Spinal cord (tissue), 10 donors: ENCODE measurements around the gene LMNA. TPM values are rescaled to one million over a fixed set of nuclear protein-coding genes. Genes with fewer than 3 reads are reported as not detected.
A peak's percentile ranks its signal among the peaks of the same experiment; 100 is the strongest.

Source experiments
- DNase-seq, 6 donors: peaks; one replicate each; pipeline versions ENCODE4 v3.0.0 to v3.0.0-alpha.2; 2013 to 2015; ENCODE audit warnings: low spot score in 6 of 6, low read depth in 4 of 6
- H3K27ac ChIP-seq: one replicate; pipeline ENCODE4 v1.5.1; 2013; ENCODE audit warnings: low read depth, low read length, control low read depth
- H3K27me3 ChIP-seq: one replicate; pipeline ENCODE4 v1.6.1; 2013; ENCODE audit warnings: low read length; ENCODE audit not compliant: control insufficient read depth, insufficient read depth
- H3K36me3 ChIP-seq: one replicate; pipeline ENCODE4 v1.6.1; 2013; ENCODE audit warnings: low read length; ENCODE audit not compliant: control insufficient read depth, insufficient read depth
- H3K4me1 ChIP-seq: one replicate; pipeline ENCODE4 v1.6.1; 2013; ENCODE audit warnings: low read length; ENCODE audit not compliant: control insufficient read depth, insufficient read depth
- H3K4me3 ChIP-seq: one replicate; pipeline ENCODE4 v1.5.1; 2013; ENCODE audit warnings: low read depth, low read length, control low read depth
- H3K9me3 ChIP-seq: one replicate; pipeline ENCODE4 v1.6.1; 2013; ENCODE audit warnings: low read length; ENCODE audit not compliant: control insufficient read depth, insufficient read depth
- WGBS: methylation state at CpG from one replicate; pipeline ENCODE4 v1.1.5; 2013; ENCODE audit warnings: missing lambda C conversion rate; ENCODE audit not compliant: insufficient coverage; 5-methylcytosine and 5-hydroxymethylcytosine counted together
- polyA plus RNA-seq, 2 donors: library from polyadenylated mRNA; unstranded; fragments of 120-200 nt; gene quantifications; one replicate each; pipeline ENCODE4 v1.2.1, GENCODE V29; 2013; ENCODE audit not compliant: insufficient read length in 2 of 2
- total RNA-seq, 2 donors: library from RNA; depleted of rRNA in 1 of 2; stranded (reverse); fragments of 120-200 nt in 1 of 2; fragments of >200 nt in 1 of 2; gene quantifications; one replicate each; pipeline versions ENCODE4 v1.2.3 to v1.2.4, GENCODE V29; 2013 to 2014
- donor health status: healthy.

LMNA gene
- total and polyA plus RNA-seq, 4 donors: 52.1 to 138 (median 85.9) TPM

GRCh38 chr1:156146020-156146768 lies 31.7 kb downstream of the LMNA start:
- Histone ChIP-seq H3K27me3 (peaks cover 10% of the 10 kb centered on the region), H3K36me3 (peaks cover 3% of the 10 kb centered on the region), H3K27ac (peak overlapping the region; percentile 79), H3K4me3 (peak overlapping the region; percentile 6), H3K4me1 (peaks cover 59% of the 10 kb centered on the region), H3K9me3 (no peaks in the 10 kb centered on the region)
- DNase-seq: peak in 2 of 6 donors; percentile 88 to 91
- WGBS: 7% methylated on average over 8 of the region's 13 CpGs

GRCh38 chr1:156146769-156147405 lies 32.4 kb downstream of the LMNA start:
- Histone ChIP-seq H3K9me3 (no peaks in the 10 kb centered on the region), H3K4me3 (peak overlapping the region; percentile 6), H3K27me3 (peaks cover 10% of the 10 kb centered on the region), H3K27ac (peak overlapping the region; percentile 79), H3K4me1 (peaks cover 56% of the 10 kb centered on the region), H3K36me3 (no peaks in the 10 kb centered on the region)
- WGBS: 13% methylated on average over 5 of the region's 9 CpGs
- DNase-seq: peak in 2 of 6 donors; percentile 80 to 87

- Histone ChIP-seq H3K27me3 (peaks cover 10% of the 10 kb centered on the region), H3K4me1 (peaks cover 61% of the 10 kb centered on the region), H3K36me3 (no peaks in the 10 kb centered on the region), H3K4me3 (no peak overlapping the region), H3K27ac (no peak overlapping the region), H3K9me3 (no peaks in the 10 kb centered on the region)
- no peak for DNase-seq
- no CpG with 5 or more reads among the region's 6 CpGs for WGBS
Observed at GRCh38 chr1:156148216-156148615, 33.7 kb downstream of the LMNA start.

- DNase-seq: peak in 2 of 6 donors; percentile 82 to 95
- Histone ChIP-seq H3K4me3 (peak overlapping the region; percentile 0), H3K36me3 (peaks cover 10% of the 10 kb centered on the region), H3K4me1 (peaks cover 61% of the 10 kb centered on the region), H3K9me3 (no peaks in the 10 kb centered on the region), H3K27me3 (peaks cover 10% of the 10 kb centered on the region), H3K27ac (no peak overlapping the region)
- WGBS: 7% methylated on average over 14 of the region's 20 CpGs
Observed at GRCh38 chr1:156149374-156150332, 35.1 kb downstream of the LMNA start.

- peaks cover 61% of the 10 kb centered on the region for H3K4me1 ChIP-seq
- no peak overlapping the region for H3K27ac ChIP-seq
- WGBS: 0% methylated on average over 2 of the region's 10 CpGs
- peaks cover 10% of the 10 kb centered on the region for H3K27me3 ChIP-seq
- DNase-seq: peak in 1 of 6 donors; percentile 76
- H3K9me3 ChIP-seq: no peaks in the 10 kb centered on the region
- H3K4me3 ChIP-seq: peak overlapping the region; percentile 9
- peaks cover 18% of the 10 kb centered on the region for H3K36me3 ChIP-seq
Observed at GRCh38 chr1:156150333-156151011, 36.0 kb downstream of the LMNA start.

- WGBS: 57% methylated on average over 3 of the region's 6 CpGs
- H3K4me3 ChIP-seq: peak overlapping the region; percentile 9
Observed at GRCh38 chr1:156151093-156151688, 36.7 kb downstream of the LMNA start.

GRCh38 chr1:156152628-156153027 lies 38.1 kb downstream of the LMNA start:
- no peak overlapping the region for H3K27ac ChIP-seq
- DNase-seq: no peak
- peaks cover 10% of the 10 kb centered on the region for H3K27me3 ChIP-seq
- H3K4me3 ChIP-seq: no peak overlapping the region
- no peaks in the 10 kb centered on the region for H3K9me3 ChIP-seq
- peaks cover 27% of the 10 kb centered on the region for H3K36me3 ChIP-seq
- WGBS: 66% methylated on average over 5 of the region's 5 CpGs
- peaks cover 41% of the 10 kb centered on the region for H3K4me1 ChIP-seq

More at GRCh38 chr1:156151093-156151688, 36.7 kb downstream of the LMNA start:
- Histone ChIP-seq H3K9me3 (no peaks in the 10 kb centered on the region), H3K27me3 (peaks cover 10% of the 10 kb centered on the region), H3K4me1 (peaks cover 56% of the 10 kb centered on the region), H3K36me3 (peaks cover 23% of the 10 kb centered on the region), H3K27ac (no peak overlapping the region)
- DNase-seq: no peak

GRCh38 chr1:156153362-156153761 lies 38.9 kb downstream of the LMNA start, which contains the start of gene SEMA4A:
Gene SEMA4A (plus strand): TSS chr1:156153585. CDS start chr1:156154579, 994 bp downstream.
- no peak within 1 kb of the TSS for H3K4me3 ChIP-seq
- no peak within 1 kb of the TSS for H3K27ac ChIP-seq
- no peaks in the 10 kb centered on the region for H3K9me3 ChIP-seq
- WGBS: 90% methylated on average over 5 of the region's 10 CpGs
- peaks cover 10% of the 10 kb centered on the region for H3K27me3 ChIP-seq
- no peak for DNase-seq
- peaks cover 32% of the 10 kb centered on the region for H3K36me3 ChIP-seq
- H3K4me1 ChIP-seq: peaks cover 34% of the 10 kb centered on the region
